IPS-11a (cell line): ENCODE results near the gene TENT5A.
"Not testable (repeated sequence)": the region's sequence is repeated elsewhere in the genome, so short reads cannot be mapped to it uniquely, and the experiment has no call there.

Experiments
- H3K4me3 ChIP-seq: one replicate; pipeline ENCODE4 v1.5.1; 2013; ENCODE audit warnings: low read depth, low read length, control low read depth

TENT5A gene

GRCh38 chr6:81752084-81752920 is at the start of gene TENT5A:
Gene TENT5A (minus strand): TSS chr6:81752681. CDS start chr6:81752141, 540 bp downstream.
- peak within 1 kb of the TSS; percentile 87 for H3K4me3 ChIP-seq

GRCh38 chr6:81801489-81801888 is 49.0 kb upstream of the TENT5A start:
- H3K4me3 ChIP-seq: no peak overlapping the region

GRCh38 chr6:81800666-81801065 is 48.2 kb upstream of the TENT5A start:
- H3K4me3 ChIP-seq: no peak overlapping the region

- no peak overlapping the region for H3K4me3 ChIP-seq
Measured at GRCh38 chr6:81799323-81799722, 46.8 kb upstream of the TENT5A start.

GRCh38 chr6:81797591-81797990 is 45.1 kb upstream of the TENT5A start:
- H3K4me3 ChIP-seq: no peak overlapping the region

- H3K4me3 ChIP-seq: no peak overlapping the region
Measured at GRCh38 chr6:81795890-81796289, 43.4 kb upstream of the TENT5A start.

- no peak overlapping the region for H3K4me3 ChIP-seq
Measured at GRCh38 chr6:81793821-81794475, 41.5 kb upstream of the TENT5A start.

- H3K4me3 ChIP-seq: no peak overlapping the region
Measured at GRCh38 chr6:81792826-81793225, 40.3 kb upstream of the TENT5A start.

- no peak overlapping the region for H3K4me3 ChIP-seq
Measured at GRCh38 chr6:81791756-81792155, 39.3 kb upstream of the TENT5A start.

- H3K4me3 ChIP-seq: no peak overlapping the region
Measured at GRCh38 chr6:81790034-81790433, 37.6 kb upstream of the TENT5A start.

- no peak overlapping the region for H3K4me3 ChIP-seq
Measured at GRCh38 chr6:81789291-81789690, 36.8 kb upstream of the TENT5A start.

GRCh38 chr6:81788748-81789147 is 36.3 kb upstream of the TENT5A start:
- H3K4me3 ChIP-seq: no peak overlapping the region

- H3K4me3 ChIP-seq: no peak overlapping the region
Measured at GRCh38 chr6:81787313-81788068, 35.0 kb upstream of the TENT5A start.

GRCh38 chr6:81786150-81786549 is 33.7 kb upstream of the TENT5A start:
- no peak overlapping the region for H3K4me3 ChIP-seq

GRCh38 chr6:81785377-81785776 is 32.9 kb upstream of the TENT5A start:
- no peak overlapping the region for H3K4me3 ChIP-seq

GRCh38 chr6:81783893-81784292 is 31.4 kb upstream of the TENT5A start:
- no peak overlapping the region for H3K4me3 ChIP-seq

GRCh38 chr6:81781624-81782023 is 29.1 kb upstream of the TENT5A start:
- no peak overlapping the region for H3K4me3 ChIP-seq

GRCh38 chr6:81777586-81778268 is 25.2 kb upstream of the TENT5A start:
- H3K4me3 ChIP-seq: no peak overlapping the region

- H3K4me3 ChIP-seq: not testable (repeated sequence)
Measured at GRCh38 chr6:81776219-81776618, 23.7 kb upstream of the TENT5A start.

GRCh38 chr6:81774542-81774941 is 22.1 kb upstream of the TENT5A start:
- H3K4me3 ChIP-seq: no peak overlapping the region

- no peak overlapping the region for H3K4me3 ChIP-seq
Measured at GRCh38 chr6:81773887-81774286, 21.4 kb upstream of the TENT5A start.
